HepG2 (cell line): ENCODE data around the gene ZFR2. TPM values are rescaled to one million over a fixed set of nuclear protein-coding genes. Genes with fewer than 3 reads are reported as not detected.

Experiments used
- ATF7 ChIP-seq, 2 experiments: fragments of 450-650 bp in 1 of 2; sonication (generic) in 1 of 2; formaldehyde crosslinking in 1 of 2; IDR thresholded peaks; 2 replicates each; pipeline versions ENCODE4 v1.4.0 to v1.6.1; 2016 to 2020; ENCODE audit warnings: antibody characterized with exemption in 1 of 2, mild to moderate bottlenecking in 1 of 2, missing genetic modification reagents in 1 of 2
- DBP ChIP-seq: sonication (generic); formaldehyde crosslinking; IDR thresholded peaks from 2 replicates; pipeline ENCODE4 v1.4.0; 2020; ENCODE audit warnings: missing genetic modification reagents; ENCODE audit errors: not compliant biosample characterization
- HMG20A ChIP-seq: IDR thresholded peaks from 2 replicates; pipeline ENCODE4 v1.6.1; 2016; ENCODE audit warnings: borderline replicate concordance
- HNRNPK ChIP-seq: fragments of 200-400 bp; formaldehyde crosslinking; IDR thresholded peaks from 2 replicates; pipeline ENCODE4 v1.6.1; 2018; ENCODE audit warnings: low read length, low read depth, moderate library complexity, mild to moderate bottlenecking; ENCODE audit not compliant: poor library complexity, severe bottlenecking
- HNRNPLL ChIP-seq: fragments of 200-400 bp; formaldehyde crosslinking; IDR thresholded peaks from 2 replicates; pipeline ENCODE4 v1.6.1; 2017; ENCODE audit warnings: mild to moderate bottlenecking, low read depth, low read length; ENCODE audit not compliant: poor library complexity, severe bottlenecking
- PATZ1 ChIP-seq: sonication (generic); formaldehyde crosslinking; IDR thresholded peaks from 2 replicates; pipeline ENCODE4 v1.4.0; 2020; ENCODE audit warnings: missing genetic modification reagents
- PHF8 ChIP-seq: sonication (generic); formaldehyde crosslinking; IDR thresholded peaks from 2 replicates; pipeline ENCODE4 v1.5.0; 2020; ENCODE audit warnings: missing genetic modification reagents
- PTBP1 ChIP-seq: fragments of 200-400 bp; formaldehyde crosslinking; IDR thresholded peaks from 2 replicates; pipeline ENCODE4 v1.6.1; 2018; ENCODE audit warnings: low read length, low read depth; ENCODE audit not compliant: poor library complexity, severe bottlenecking
- RFXAP ChIP-seq: sonication (generic); formaldehyde crosslinking; IDR thresholded peaks from 2 replicates; pipeline ENCODE4 v1.4.0; 2020; ENCODE audit warnings: missing genetic modification reagents, borderline replicate concordance
- TBP ChIP-seq: sonication (generic); formaldehyde crosslinking; IDR thresholded peaks from 2 replicates; pipeline ENCODE4 v1.5.0; 2020; ENCODE audit warnings: missing genetic modification reagents
- TFAP4 ChIP-seq: sonication (generic); IDR thresholded peaks from 2 replicates; pipeline ENCODE4 v1.6.1; 2016; ENCODE audit warnings: low read depth, borderline replicate concordance
- ZBTB44 ChIP-seq: sonication (generic); formaldehyde crosslinking; IDR thresholded peaks from 2 replicates; pipeline ENCODE4 v1.4.0; 2020; ENCODE audit warnings: missing genetic modification reagents
- ZNF121 ChIP-seq: sonication (generic); formaldehyde crosslinking; IDR thresholded peaks from 2 replicates; pipeline ENCODE4 v1.5.0; 2020; ENCODE audit warnings: mild to moderate bottlenecking, missing genetic modification reagents
- ZNF143 ChIP-seq: sonication (generic); formaldehyde crosslinking; IDR thresholded peaks from 2 replicates; pipeline ENCODE4 v1.4.0; 2020; ENCODE audit warnings: missing genetic modification reagents
- ZNF235 ChIP-seq: sonication (generic); formaldehyde crosslinking; IDR thresholded peaks from 2 replicates; pipeline ENCODE4 v1.8.1; 2023; ENCODE audit warnings: mild to moderate bottlenecking, missing genetic modification reagents, borderline replicate concordance
- ZNF343 ChIP-seq: sonication (generic); formaldehyde crosslinking; IDR thresholded peaks from 2 replicates; pipeline ENCODE4 v1.4.0; 2020; ENCODE audit warnings: mild to moderate bottlenecking, missing genetic modification reagents
- ZNF414 ChIP-seq: sonication (generic); formaldehyde crosslinking; IDR thresholded peaks from 2 replicates; pipeline ENCODE4 v1.5.0; 2020; ENCODE audit warnings: missing genetic modification reagents
- ZNF574 ChIP-seq: sonication (generic); formaldehyde crosslinking; IDR thresholded peaks from 2 replicates; pipeline ENCODE4 v1.4.0; 2020; ENCODE audit warnings: missing genetic modification reagents
- ZSCAN25 ChIP-seq: sonication (generic); formaldehyde crosslinking; IDR thresholded peaks from 2 replicates; pipeline ENCODE4 v1.8.0; 2022; ENCODE audit warnings: mild to moderate bottlenecking, missing genetic modification reagents
- polyA plus RNA-seq, 8 experiments: library from polyadenylated mRNA; depleted of rRNA in 3 of 8; stranded (reverse) in 7 of 8; unstranded in 1 of 8; fragments of >200 nt; fragmentation: Illumina TruSeq in 4 of 8; extraction: Trizol in 4 of 8; gene quantifications; 2 replicates each; pipeline versions ENCODE4 v1.2.1 to v1.2.3, GENCODE V29; 2011 to 2016; ENCODE audit warnings: low read depth in 4 of 8, missing spikeins in 1 of 8, mixed read lengths in 1 of 8; ENCODE audit not compliant: insufficient read depth in 1 of 8
- total RNA-seq, 5 experiments: library from RNA; depleted of rRNA; stranded (reverse); fragments of >200 nt; fragmentation: Illumina TruSeq; extraction: Trizol; gene quantifications; 2 replicates each; pipeline ENCODE4 v1.2.3, GENCODE V29; 2016; ENCODE audit warnings: low read depth in 1 of 5

ZFR2 gene
- total and polyA plus RNA-seq, 2 of the 13 experiments (the other 11 are each of a cell fraction or from before 2014, with no cell fraction given), result 0.37 to 0.69 TPM

GRCh38 chr19:3783660-3784584, 84.9 kb downstream of the ZFR2 start (continued):
- TF ChIP-seq HNRNPK (no peak), ZNF121 (CRISPR knock-in tag) (no peak), ZNF343 (no peak), ZNF414 (CRISPR knock-in tag) (no peak), PTBP1 (no peak), ZNF143 (CRISPR knock-in tag) (no peak), ZNF574 (CRISPR knock-in tag) (peak; percentile 72), TFAP4 (no peak), ZBTB44 (CRISPR knock-in tag) (no peak), ZNF235 (CRISPR knock-in tag) (no peak), PHF8 (CRISPR knock-in tag) (no peak), ZSCAN25 (no peak), HMG20A (CRISPR knock-in tag) (no peak), ATF7 (IDR thresholded peaks at IDR 0.05) (peak; percentile 41), ATF7 (CRISPR knock-in tag; IDR thresholded peaks at IDR 0.05) (0 out of 2 replicates have a peak, but pooled peaks have one; percentile 40), HNRNPLL (peak; percentile 27), DBP (CRISPR knock-in tag) (no peak), TBP (CRISPR knock-in tag) (no peak), RFXAP (no peak), PATZ1 (CRISPR knock-in tag) (0 out of 2 replicates have a peak, but pooled peaks have one; percentile 19)
